HG03565 (cell line): ENCODE measurements around the gene C6orf163.

Source experiments
- ATAC-seq: cut with Tn5 transposase; IDR thresholded peaks from one replicate; pipeline ENCODE4 v1.9.1; 2021; ENCODE audit warnings: mild to moderate bottlenecking, moderate library complexity; ENCODE audit not compliant: unreplicated experiment

Gene C6orf163

GRCh38 chr6:87351583-87351982 is 7.0 kb downstream of the C6orf163 start:
- ATAC-seq, result no peak

DNA sequence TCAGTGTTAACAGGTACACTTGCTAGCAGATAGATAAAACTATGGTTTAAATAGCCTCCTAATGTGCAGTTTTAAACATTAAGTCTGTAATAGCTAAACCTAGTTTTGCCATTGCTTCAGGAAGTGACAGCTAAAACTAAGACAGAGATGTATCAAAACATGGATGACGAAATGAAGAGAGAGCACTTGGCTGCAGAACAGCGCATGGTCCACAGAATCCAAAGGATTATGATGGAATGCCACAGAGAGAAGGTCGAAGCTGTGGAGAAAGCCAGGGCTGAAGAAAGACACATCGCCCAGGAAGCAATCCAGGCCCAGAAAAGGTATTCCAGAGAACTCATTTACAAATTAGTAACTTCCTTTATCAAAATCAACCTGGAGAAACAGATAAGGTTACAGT is 11.6 kb downstream of the C6orf163 start:
- no peak for ATAC-seq

DNA sequence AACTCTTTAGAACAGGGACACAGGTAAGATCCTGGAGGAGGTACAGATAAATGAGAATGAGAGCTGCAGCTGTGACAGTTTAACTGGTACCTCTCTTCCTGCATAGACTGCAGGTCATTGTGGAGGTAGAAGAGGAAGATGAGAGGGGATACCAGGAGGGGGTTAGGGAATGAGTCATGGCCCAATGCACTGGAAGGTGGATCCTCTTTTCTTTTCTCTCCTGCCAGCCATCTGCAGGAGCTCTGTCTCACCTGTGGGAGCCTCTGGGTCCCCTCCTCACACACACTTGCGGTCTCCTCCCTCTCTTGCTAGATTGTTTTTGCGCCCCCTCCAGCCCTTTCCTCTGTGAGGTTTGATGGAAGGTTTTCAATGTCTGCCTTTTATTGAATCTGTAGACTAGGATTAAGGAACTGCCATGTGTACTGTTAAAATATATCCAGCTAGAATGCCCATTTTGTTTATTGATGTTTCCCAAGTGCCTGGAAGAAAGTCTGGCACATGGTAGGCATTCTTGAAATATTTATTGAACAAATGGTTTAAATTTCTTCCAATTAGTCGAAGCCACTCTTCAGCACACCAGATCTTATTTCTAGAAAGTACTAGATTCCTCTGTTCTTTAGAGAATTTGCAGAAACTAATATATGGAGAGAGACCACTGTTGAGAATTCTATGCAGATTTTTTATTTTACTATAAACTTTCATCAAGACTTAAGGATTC is 13.0 kb downstream of the C6orf163 start:
- ATAC-seq, result no peak

- no peak for ATAC-seq
Measured at GRCh38 chr6:87364602-87365252, 20.1 kb downstream of the C6orf163 start.

DNA sequence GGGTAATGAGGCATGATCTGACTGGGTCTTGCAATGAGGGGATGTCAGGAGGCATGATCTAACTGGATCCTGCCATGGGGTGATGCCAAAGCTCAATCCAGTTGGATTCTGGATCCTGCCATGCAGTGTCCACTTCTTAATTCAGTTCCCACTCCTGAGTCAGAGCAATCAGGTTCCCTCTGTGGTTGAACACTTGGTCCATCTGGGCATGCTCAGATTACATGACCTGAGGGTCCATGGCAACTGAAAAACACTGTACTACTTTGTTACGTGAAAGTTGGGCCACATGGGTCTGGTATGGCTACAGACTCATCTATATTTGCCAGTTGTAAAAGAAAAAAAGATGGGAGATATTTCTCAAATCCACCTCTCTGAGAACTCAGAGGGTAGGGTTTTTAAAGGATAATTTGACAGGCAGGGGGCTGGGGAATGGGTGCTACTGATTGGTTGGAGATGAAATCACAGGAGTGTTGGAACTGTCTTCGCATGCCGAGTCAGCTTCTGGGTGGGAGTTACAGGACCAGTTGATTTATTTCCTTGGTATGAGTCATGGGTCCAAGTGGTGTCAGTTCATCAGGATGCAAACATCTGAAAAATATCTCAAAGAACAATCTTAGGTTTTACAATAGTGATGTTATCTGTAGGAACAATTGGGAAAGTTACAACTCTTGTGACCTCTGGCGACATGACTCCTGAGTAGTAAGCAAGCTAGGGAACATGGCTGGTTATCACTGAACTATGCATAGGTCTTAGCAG is 21.6 kb downstream of the C6orf163 start:
- ATAC-seq, result no peak

DNA sequence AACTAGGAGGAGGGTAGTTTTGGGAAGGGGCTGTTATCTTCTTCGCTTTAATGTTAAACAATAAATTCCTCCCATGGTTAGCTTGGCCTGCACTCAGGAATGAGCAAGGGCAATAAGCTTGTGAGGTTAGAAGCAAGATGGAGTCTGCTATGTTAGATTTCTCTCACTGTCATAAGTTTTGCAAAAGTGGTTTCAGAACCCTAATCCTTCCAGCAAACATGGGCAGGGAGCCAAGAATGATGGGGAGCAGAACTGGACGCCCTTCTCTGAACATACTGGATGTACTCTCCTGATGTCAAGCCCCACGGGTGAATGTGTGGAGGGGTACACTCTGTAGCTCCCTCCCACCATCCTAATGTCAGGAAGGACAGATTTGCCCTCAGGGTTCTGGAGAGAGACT is 22.3 kb downstream of the C6orf163 start:
- ATAC-seq, result no peak

GRCh38 chr6:87373377-87373776 is 28.8 kb downstream of the C6orf163 start:
- no peak for ATAC-seq

- ATAC-seq, result no peak
Measured at GRCh38 chr6:87375315-87375714, 30.7 kb downstream of the C6orf163 start.

GRCh38 chr6:87376643-87377042 is 32.0 kb downstream of the C6orf163 start:
- no peak for ATAC-seq

DNA sequence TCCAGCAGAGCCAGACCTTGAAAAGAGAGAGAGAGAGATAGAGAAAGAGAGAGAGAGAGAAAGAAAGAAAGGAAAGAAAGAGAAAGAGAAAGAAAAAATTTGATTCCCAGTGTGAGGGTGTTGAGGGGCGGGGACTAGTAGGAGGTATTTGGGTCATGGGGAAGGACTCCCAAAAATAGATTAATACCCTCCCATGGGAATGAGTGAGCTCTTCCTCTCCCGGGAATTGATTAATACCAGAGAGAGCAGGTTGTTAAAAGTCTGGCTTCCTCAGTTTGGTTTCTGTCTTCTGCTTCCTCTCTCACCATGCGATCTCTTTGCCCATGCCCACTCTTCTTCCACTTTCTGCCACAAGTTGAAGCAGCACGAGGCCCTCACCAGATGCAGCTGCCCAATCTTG is 34.3 kb downstream of the C6orf163 start:
- no peak for ATAC-seq

- ATAC-seq, result no peak
Measured at GRCh38 chr6:87382861-87383260, 38.2 kb downstream of the C6orf163 start.

- ATAC-seq, result no peak
Measured at GRCh38 chr6:87384038-87384437, 39.4 kb downstream of the C6orf163 start.

GRCh38 chr6:87384449-87384848 is 39.8 kb downstream of the C6orf163 start:
- no peak for ATAC-seq

GRCh38 chr6:87391334-87391733 is 46.7 kb downstream of the C6orf163 start:
- no peak for ATAC-seq

DNA sequence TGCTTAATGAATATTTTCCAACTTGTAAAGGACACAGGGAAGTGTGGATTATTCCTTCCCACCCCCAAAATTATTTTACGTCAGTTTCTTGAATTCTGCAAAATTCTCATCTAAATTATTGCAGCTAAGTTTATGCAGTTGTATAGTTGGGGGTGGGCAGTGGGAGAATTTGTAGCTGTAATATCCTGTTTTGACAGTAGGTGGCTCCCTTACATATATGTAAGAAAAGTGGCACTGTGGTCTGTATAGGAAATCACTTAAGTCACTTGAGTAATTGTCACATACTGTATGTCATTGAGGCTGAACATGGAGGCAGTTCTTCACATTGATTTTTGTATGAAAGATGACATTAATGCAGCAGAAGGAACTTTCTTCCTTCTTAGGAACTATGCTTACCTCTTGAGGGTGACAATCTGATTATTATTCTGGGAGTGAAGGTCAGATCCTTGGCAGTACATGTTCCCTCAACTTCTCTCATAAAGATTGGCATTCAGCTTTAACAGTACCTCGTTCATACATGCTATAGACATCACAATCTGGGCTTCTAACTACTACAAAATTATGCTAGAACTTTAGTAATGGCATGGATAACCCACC is 48.5 kb downstream of the C6orf163 start:
- peak; percentile 56 for ATAC-seq

DNA sequence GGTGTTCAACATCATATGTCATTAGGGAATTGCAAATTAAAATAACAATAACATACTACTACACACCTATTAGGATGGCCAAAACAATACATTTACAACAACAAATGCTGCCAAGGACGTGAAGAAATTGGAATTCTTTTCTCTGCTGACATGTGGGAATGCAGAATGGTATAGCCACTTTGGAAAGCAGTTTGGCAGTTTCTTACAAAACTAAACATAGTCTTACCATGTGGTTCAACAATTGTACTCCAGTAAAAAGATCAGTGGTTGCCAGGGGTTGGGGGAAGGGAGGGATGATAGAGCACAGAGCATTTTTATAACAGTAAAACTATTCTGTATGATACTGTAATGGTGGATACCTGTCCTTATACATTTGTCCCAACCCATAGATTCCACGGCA is 50.8 kb downstream of the C6orf163 start:
- no peak for ATAC-seq

DNA sequence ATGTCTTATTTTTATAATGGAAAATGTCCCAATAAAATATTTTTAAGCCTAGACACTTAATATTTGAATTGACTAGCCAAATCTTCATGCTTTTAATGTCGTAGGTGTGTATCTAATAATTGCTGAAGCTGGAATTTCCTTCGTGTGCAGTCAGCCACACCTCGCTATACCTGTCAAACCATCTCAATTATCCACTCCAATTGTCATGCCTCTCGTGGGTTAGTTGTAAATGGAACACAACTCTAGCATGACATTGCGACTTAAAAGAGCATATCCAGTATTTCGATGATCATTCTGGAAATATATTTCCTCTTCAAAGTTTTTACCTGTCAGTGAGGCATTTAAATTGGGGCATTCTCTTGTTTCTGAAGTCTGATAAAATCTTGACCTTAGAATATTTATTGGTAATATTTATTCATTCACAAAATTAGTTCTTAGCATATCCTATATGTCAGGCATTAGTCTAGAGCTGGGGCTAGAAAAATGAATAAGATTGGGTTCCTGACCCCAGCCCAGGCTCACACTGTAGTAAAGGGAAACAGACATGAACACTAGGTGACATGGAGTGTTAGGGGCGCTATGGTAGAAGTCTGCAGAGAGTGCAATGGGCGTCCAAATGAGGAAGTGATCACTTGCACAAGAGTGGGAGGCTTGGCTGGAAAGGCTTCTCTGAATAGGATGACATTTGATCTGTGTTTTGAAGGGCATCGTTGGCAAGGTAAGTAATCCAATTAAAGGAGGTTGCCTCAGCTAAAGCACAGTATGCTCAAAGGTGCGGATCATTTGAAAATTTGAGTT is 52.2 kb downstream of the C6orf163 start:
- peak; percentile 91 for ATAC-seq

GRCh38 chr6:87397656-87398055 is 53.0 kb downstream of the C6orf163 start:
- no peak for ATAC-seq

DNA sequence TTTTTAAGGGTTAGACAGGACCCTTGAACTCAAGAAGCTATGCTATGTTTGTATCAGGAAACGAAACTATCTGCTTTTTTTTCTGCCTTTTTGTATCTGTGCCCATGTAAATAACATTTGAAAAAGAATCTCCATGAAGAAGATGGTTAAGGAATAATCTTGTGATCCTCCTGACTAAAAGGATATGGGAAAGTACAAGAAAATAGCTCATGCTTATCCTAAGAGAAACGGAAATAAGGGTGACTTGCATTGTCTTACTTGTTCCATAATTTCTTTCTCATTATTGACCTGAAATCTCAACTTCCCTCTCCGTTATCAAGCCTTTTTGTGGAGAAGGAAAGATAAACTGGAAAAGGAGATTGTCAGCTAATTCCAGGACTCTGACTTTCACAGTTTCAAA is 57.2 kb downstream of the C6orf163 start:
- no peak for ATAC-seq

- ATAC-seq, result peak; percentile 5
Measured at GRCh38 chr6:87407561-87407900, 62.9 kb downstream of the C6orf163 start.
